Testis (tissue), 2 donors: Measurements from ENCODE around the gene DMRTC1.
"Not testable (repeated sequence)": the region's sequence is repeated elsewhere in the genome, so short reads cannot be mapped to it uniquely, and the experiment has no call there.

Experiments
- CTCF ChIP-seq, 3 experiments: fragments of 450-650 bp in 2 of 3; fragments of 200-600 bp in 1 of 3; sonication (generic) in 1 of 3; IDR thresholded peaks; one replicate each; pipeline ENCODE4 v1.5.1; 2016 to 2019; ENCODE audit warnings: antibody characterized with exemption in 3 of 3, mild to moderate bottlenecking in 2 of 3, moderate library complexity in 1 of 3
- POLR2A ChIP-seq: fragments of 450-650 bp; IDR thresholded peaks from one replicate; pipeline ENCODE4 v1.6.1; 2017; ENCODE audit warnings: antibody characterized with exemption, mild to moderate bottlenecking, moderate library complexity

GRCh38 chrX:72971859-72972258, 28.2 kb upstream of the DMRTC1 start:
- not testable (repeated sequence) for TF ChIP-seq CTCF (IDR thresholded peaks at IDR 0.05); POLR2A
